B cell (primary cell): ENCODE results near the gene NAXE. TPM values are rescaled to one million over a fixed set of nuclear protein-coding genes. Genes with fewer than 3 reads are reported as not detected.

ENCODE experiments used
- ATAC-seq: fragments of 200-7000 bp; cut with Tn5 transposase; one replicate; pipeline ENCODE4 v1.10.0; 2021; ENCODE audit warnings: low read depth, mild to moderate bottlenecking, moderate number of reproducible peaks, moderate library complexity
- CTCF ChIA-PET: fragments of 350-600 bp; sonication (Branson Sonifier 250); formaldehyde crosslinking; loops from one replicate; lab custom pipeline; 2021; ENCODE audit warnings: antibody characterized with exemption, inconsistent platforms; lab: Charles Lee
- POLR2A ChIA-PET: fragments of 350-600 bp; sonication (Branson Sonifier 250); formaldehyde crosslinking; loops from one replicate; lab custom pipeline; 2021; ENCODE audit warnings: antibody characterized with exemption; lab: Charles Lee
- DNase-seq: peaks from one replicate; pipeline ENCODE4 v3.0.0; 2013
- H2AFZ ChIP-seq: 2 replicates; pipeline ENCODE4 v1.6.1; 2012; ENCODE audit warnings: mild to moderate bottlenecking, low read depth, low read length; ENCODE audit not compliant: insufficient read depth, poor library complexity, severe bottlenecking
- H3K27ac ChIP-seq, 2 donors: 1 replicate in 1 of 2; 2 replicates in 1 of 2; pipeline ENCODE4 v1.5.1; 2012 to 2013; ENCODE audit warnings: low read length in 2 of 2, mild to moderate bottlenecking in 2 of 2, moderate library complexity in 1 of 2
- H3K27me3 ChIP-seq, 4 experiments: fragments of 200-600 bp in 1 of 4; sonication (generic) in 1 of 4; replicated peaks in 1 of 4; 1 replicate in 2 of 4; 2 replicates in 2 of 4; pipeline versions ENCODE4 v1.6.1 to v1.7.0; 2013 to 2016; ENCODE audit warnings: low read length in 3 of 4, mild to moderate bottlenecking in 2 of 4, mixed read lengths in 1 of 4, moderate library complexity in 1 of 4; ENCODE audit not compliant: insufficient read depth in 4 of 4, control insufficient read depth in 3 of 4; ENCODE audit errors: control extremely low read depth in 1 of 4
- H3K36me3 ChIP-seq, 2 experiments: replicated peaks in 1 of 2; 1 replicate in 1 of 2; 2 replicates in 1 of 2; pipeline versions ENCODE4 v1.6.1 to v1.7.1; 2013; ENCODE audit warnings: low read length in 1 of 2; ENCODE audit not compliant: insufficient read depth in 2 of 2, control insufficient read depth in 1 of 2; ENCODE audit errors: control extremely low read depth in 1 of 2, extremely low read depth in 1 of 2
- H3K4me1 ChIP-seq, 2 donors: fragments of 200-600 bp in 1 of 2; sonication (generic) in 1 of 2; 1 replicate in 1 of 2; 2 replicates in 1 of 2; pipeline versions ENCODE4 v1.5.1 to v1.6.1; 2013 to 2017; ENCODE audit warnings: low read length in 2 of 2; ENCODE audit not compliant: control insufficient read depth in 2 of 2, insufficient read depth in 2 of 2
- H3K4me2 ChIP-seq: replicated peaks from 2 replicates; pipeline ENCODE3; 2012; ENCODE audit warnings: mild to moderate bottlenecking, low read depth, low read length; ENCODE audit not compliant: poor library complexity, severe bottlenecking
- H3K4me3 ChIP-seq, 5 experiments: fragments of 200-600 bp in 1 of 5; sonication (generic) in 1 of 5; 1 replicate in 3 of 5; 2 replicates in 2 of 5; pipeline versions ENCODE4 v1.5.1 to v1.7.0; 2011 to 2016; ENCODE audit warnings: low read length in 4 of 5, mild to moderate bottlenecking in 4 of 5, low read depth in 2 of 5, control low read depth in 1 of 5, moderate library complexity in 1 of 5; ENCODE audit not compliant: insufficient read depth in 1 of 5; ENCODE audit errors: control extremely low read depth in 1 of 5, extremely low read depth in 1 of 5
- H3K79me2 ChIP-seq: fragments of 200-600 bp; sonication (generic); one replicate; pipeline ENCODE4 v1.6.0; 2016; ENCODE audit warnings: low read length; ENCODE audit not compliant: control insufficient read depth, insufficient read depth
- H3K9ac ChIP-seq: fragments of 200-600 bp; sonication (generic); 2 replicates; pipeline ENCODE4 v1.6.1; 2017; ENCODE audit warnings: mild to moderate bottlenecking, low read length, moderate library complexity
- H3K9me3 ChIP-seq, 3 donors: one replicate each; pipeline versions ENCODE4 v1.6.1 to v1.7.1; 2013; ENCODE audit warnings: low read length in 2 of 3; ENCODE audit not compliant: control insufficient read depth in 2 of 3, insufficient read depth in 1 of 3; ENCODE audit errors: control extremely low read depth in 1 of 3
- H4K20me1 ChIP-seq: 2 replicates; pipeline ENCODE4 v1.6.0; 2012; ENCODE audit warnings: mild to moderate bottlenecking, low read length; ENCODE audit not compliant: insufficient read depth, control insufficient read depth, poor library complexity, severe bottlenecking
- H3K27ac Mint-ChIP-seq: one replicate; pipeline ENCODE4 v1.8.0; 2021; ENCODE audit warnings: mixed read lengths
- H3K27me3 Mint-ChIP-seq: one replicate; pipeline ENCODE4 v1.8.0; 2021; ENCODE audit warnings: mixed read lengths
- H3K4me1 Mint-ChIP-seq: one replicate; pipeline ENCODE4 v1.8.0; 2021; ENCODE audit warnings: mixed read lengths
- H3K4me3 Mint-ChIP-seq: one replicate; pipeline ENCODE4 v1.8.0; 2021; ENCODE audit warnings: mixed read lengths
- H3K9me3 Mint-ChIP-seq: one replicate; pipeline ENCODE4 v1.8.0; 2022; ENCODE audit warnings: mixed read lengths; ENCODE audit not compliant: insufficient read depth
- CTCF ChIP-seq: fragments of 200-600 bp; IDR thresholded peaks from one replicate; pipeline ENCODE4 v1.8.0; 2022; ENCODE audit warnings: antibody characterized with exemption, mild to moderate bottlenecking
- EZH2 ChIP-seq: IDR thresholded peaks from 2 replicates; pipeline ENCODE4 v1.6.1; 2012; ENCODE audit warnings: borderline replicate concordance, low read depth, mild to moderate bottlenecking, moderate library complexity, low read length; ENCODE audit not compliant: insufficient read depth, poor library complexity, severe bottlenecking
- WGBS: methylation state at CpG from one replicate; pipeline ENCODE4 v1.1.5; 2013; ENCODE audit warnings: missing lambda C conversion rate; ENCODE audit not compliant: insufficient coverage; 5-methylcytosine and 5-hydroxymethylcytosine counted together
- intact Hi-C: fragments of 100-400 bp; cut with micrococcal nuclease; formaldehyde crosslinking; loops from one replicate; pipeline ENCODE4 v1.10.0; 2022
- polyA plus RNA-seq: library from polyadenylated mRNA; depleted of rRNA; stranded (reverse); fragments of >200 nt; gene quantifications from 2 replicates; pipeline ENCODE4 v1.2.3, GENCODE V29; 2012
- total RNA-seq, 2 donors: library from RNA; stranded (reverse); fragments of 120-200 nt in 1 of 2; gene quantifications; 1 replicate in 1 of 2; 2 replicates in 1 of 2; pipeline versions ENCODE4 v1.2.3 to v1.2.4, GENCODE V29; 2013 to 2022

The NAXE gene
- total and polyA plus RNA-seq, 2 donors (not counting 1 experiment from before 2014, with no cell fraction given) = 42.8 to 59.7 TPM

- no peaks in the 10 kb centered on the region for H3K27me3 ChIP-seq
- H3K4me1 ChIP-seq = peaks cover 42 to 46% of the 10 kb centered on the region in 2 donors
- no peak overlapping the region for H3K4me2 ChIP-seq
- peaks cover 0 to 2% (median 0%) of the 10 kb centered on the region in 3 donors for H3K9me3 ChIP-seq
- WGBS = 43% methylated on average over 1 of the region's 2 CpGs
- ATAC-seq (no peak), DNase-seq (no peak)
- TF ChIP-seq EZH2 (no peak), CTCF (no peak)
- H3K9ac ChIP-seq = no peak overlapping the region
- POLR2A ChIA-PET = no interaction called here
- no peak overlapping the region for H2AFZ ChIP-seq
- intact Hi-C loops = no loop called here
- no peaks in the 10 kb centered on the region for H3K36me3 ChIP-seq
- Mint-ChIP-seq H3K4me1 (peaks cover 44% of the 10 kb centered on the region), H3K4me3 (no peak overlapping the region), H3K9me3 (no peaks in the 10 kb centered on the region), H3K27ac (no peak overlapping the region), H3K27me3 (no peaks in the 10 kb centered on the region)
- no peak overlapping the region for H3K27ac ChIP-seq
- CTCF ChIA-PET = interaction anchor here (0.7 to 1.5 kb wide), 5 partner anchors 12 to 170 kb away, joined by 3 to 6 read pairs (median 3); no protein-coding TSS in a partner anchor
- H3K4me3 ChIP-seq = no peak overlapping the region
- H4K20me1 ChIP-seq = no peaks in the 10 kb centered on the region
- H3K79me2 ChIP-seq = no peaks in the 10 kb centered on the region
Observed at GRCh38 chr1:156555715-156556114, 35.9 kb upstream of the NAXE start.

GRCh38 chr1:156556354-156556753 is 35.2 kb upstream of the NAXE start:
- Histone ChIP-seq H3K27me3 (no peaks in the 10 kb centered on the region), H3K9ac (no peak overlapping the region), H4K20me1 (no peaks in the 10 kb centered on the region), H3K4me1 (peaks cover 36 to 39% of the 10 kb centered on the region in 2 donors), H3K79me2 (no peaks in the 10 kb centered on the region), H3K4me2 (no peak overlapping the region), H3K27ac (no peak overlapping the region), H3K9me3 (peaks cover 0 to 2% (median 0%) of the 10 kb centered on the region in 3 donors), H2AFZ (no peak overlapping the region), H3K4me3 (no peak overlapping the region), H3K36me3 (no peaks in the 10 kb centered on the region)
- no peaks in the 10 kb centered on the region for H3K27me3 Mint-ChIP-seq
- no peak for DNase-seq
- intact Hi-C loops = no loop called here
- WGBS = 73% methylated on average over 4 of the region's 9 CpGs
- no peak for ATAC-seq
- TF ChIP-seq EZH2 (no peak), CTCF (no peak)
- no peak overlapping the region for H3K27ac Mint-ChIP-seq
- H3K4me3 Mint-ChIP-seq = no peak overlapping the region
- H3K9me3 Mint-ChIP-seq = no peaks in the 10 kb centered on the region
- peaks cover 37% of the 10 kb centered on the region for H3K4me1 Mint-ChIP-seq
- CTCF ChIA-PET = no interaction called here
- POLR2A ChIA-PET = interaction anchor here (0.7 kb wide), 1 partner anchor 51 kb away, joined by 3 read pairs; no protein-coding TSS in a partner anchor
